GM21576 (cell line): ENCODE data around the gene GRK2.

ENCODE experiments used
- ATAC-seq: cut with Tn5 transposase; IDR thresholded peaks from one replicate; pipeline ENCODE4 v1.9.1; 2021; ENCODE audit warnings: mild to moderate bottlenecking, moderate library complexity; ENCODE audit not compliant: unreplicated experiment

The GRK2 gene

GRCh38 chr11:67269401-67270255 lies 3.4 kb downstream of the GRK2 start:
- ATAC-seq: no peak

GRCh38 chr11:67270256-67271204 lies 4.3 kb downstream of the GRK2 start:
- no peak for ATAC-seq

GRCh38 chr11:67271205-67271540 lies 4.9 kb downstream of the GRK2 start:
- no peak for ATAC-seq

- ATAC-seq: no peak
Observed at GRCh38 chr11:67271541-67272284, 5.4 kb downstream of the GRK2 start.

- no peak for ATAC-seq
Observed at GRCh38 chr11:67272327-67273259, 6.3 kb downstream of the GRK2 start.

- no peak for ATAC-seq
Observed at GRCh38 chr11:67273260-67273990, 7.2 kb downstream of the GRK2 start.

- ATAC-seq: no peak
Observed at GRCh38 chr11:67274768-67275605, 8.7 kb downstream of the GRK2 start.

GRCh38 chr11:67275606-67276409 lies 9.5 kb downstream of the GRK2 start:
- ATAC-seq: no peak

- ATAC-seq: no peak
Observed at GRCh38 chr11:67276781-67277230, 10.5 kb downstream of the GRK2 start.

GRCh38 chr11:67277231-67277961 lies 11.1 kb downstream of the GRK2 start:
- ATAC-seq: peak; percentile 73

GRCh38 chr11:67278135-67278938 lies 12.1 kb downstream of the GRK2 start:
- ATAC-seq: no peak

- no peak for ATAC-seq
Observed at GRCh38 chr11:67278939-67279588, 12.8 kb downstream of the GRK2 start.

GRCh38 chr11:67279589-67280340 lies 13.5 kb downstream of the GRK2 start:
- no peak for ATAC-seq

GRCh38 chr11:67280341-67280787 lies 14.1 kb downstream of the GRK2 start:
- ATAC-seq: no peak
